Spinal cord (tissue), 10 donors: ENCODE measurements around the gene HMGA1. TPM values are rescaled to one million over a fixed set of nuclear protein-coding genes. Genes with fewer than 3 reads are reported as not detected.
A peak's percentile ranks its signal among the peaks of the same experiment; 100 is the strongest.

Experiments used
- DNase-seq, 6 donors: peaks; one replicate each; pipeline versions ENCODE4 v3.0.0 to v3.0.0-alpha.2; 2013 to 2015; ENCODE audit warnings: low spot score in 6 of 6, low read depth in 4 of 6
- H3K27ac ChIP-seq: one replicate; pipeline ENCODE4 v1.5.1; 2013; ENCODE audit warnings: low read depth, low read length, control low read depth
- H3K27me3 ChIP-seq: one replicate; pipeline ENCODE4 v1.6.1; 2013; ENCODE audit warnings: low read length; ENCODE audit not compliant: control insufficient read depth, insufficient read depth
- H3K36me3 ChIP-seq: one replicate; pipeline ENCODE4 v1.6.1; 2013; ENCODE audit warnings: low read length; ENCODE audit not compliant: control insufficient read depth, insufficient read depth
- H3K4me1 ChIP-seq: one replicate; pipeline ENCODE4 v1.6.1; 2013; ENCODE audit warnings: low read length; ENCODE audit not compliant: control insufficient read depth, insufficient read depth
- H3K4me3 ChIP-seq: one replicate; pipeline ENCODE4 v1.5.1; 2013; ENCODE audit warnings: low read depth, low read length, control low read depth
- H3K9me3 ChIP-seq: one replicate; pipeline ENCODE4 v1.6.1; 2013; ENCODE audit warnings: low read length; ENCODE audit not compliant: control insufficient read depth, insufficient read depth
- WGBS: methylation state at CpG from one replicate; pipeline ENCODE4 v1.1.5; 2013; ENCODE audit warnings: missing lambda C conversion rate; ENCODE audit not compliant: insufficient coverage; 5-methylcytosine and 5-hydroxymethylcytosine counted together
- polyA plus RNA-seq, 2 donors: library from polyadenylated mRNA; unstranded; fragments of 120-200 nt; gene quantifications; one replicate each; pipeline ENCODE4 v1.2.1, GENCODE V29; 2013; ENCODE audit not compliant: insufficient read length in 2 of 2
- small RNA-seq: library from RNA; depleted of rRNA; stranded (forward); fragments of <200 nt; gene quantifications from one replicate; pipeline ENCODE3, GENCODE V24; 2014; ENCODE audit warnings: low replicate concordance
- total RNA-seq, 2 donors: library from RNA; depleted of rRNA in 1 of 2; stranded (reverse); fragments of 120-200 nt in 1 of 2; fragments of >200 nt in 1 of 2; gene quantifications; one replicate each; pipeline versions ENCODE4 v1.2.3 to v1.2.4, GENCODE V29; 2013 to 2014
- donor health status: healthy.

Gene HMGA1
- total and polyA plus RNA-seq, 4 donors: 14.5 to 152 (median 92.6) TPM

GRCh38 chr6:34284563-34285447 lies 48.1 kb downstream of the HMGA1 start:
- no CpG with 5 or more reads among the region's 4 CpGs for WGBS
- peak overlapping the region; percentile 72 for H3K27ac ChIP-seq
- no peaks in the 10 kb centered on the region for H3K27me3 ChIP-seq
- DNase-seq: peak in 1 of 6 donors; percentile 67
- peaks cover 10% of the 10 kb centered on the region for H3K36me3 ChIP-seq
- H3K9me3 ChIP-seq: no peaks in the 10 kb centered on the region
- no peak overlapping the region for H3K4me3 ChIP-seq
- H3K4me1 ChIP-seq: peaks cover 11% of the 10 kb centered on the region

GRCh38 chr6:34285448-34286164 lies 48.9 kb downstream of the HMGA1 start:
- 35% methylated on average over 3 of the region's 4 CpGs for WGBS
- Histone ChIP-seq H3K9me3 (no peaks in the 10 kb centered on the region), H3K36me3 (peaks cover 6% of the 10 kb centered on the region), H3K27ac (peak overlapping the region; percentile 72), H3K27me3 (no peaks in the 10 kb centered on the region), H3K4me1 (peaks cover 11% of the 10 kb centered on the region), H3K4me3 (no peak overlapping the region)
- peak in 2 of 6 donors; percentile 24 to 46 for DNase-seq

GRCh38 chr6:34288581-34288980 lies 51.9 kb downstream of the HMGA1 start:
- H3K27ac ChIP-seq: peak overlapping the region; percentile 35
- peaks cover 17% of the 10 kb centered on the region for H3K36me3 ChIP-seq
- DNase-seq: no peak
- H3K4me1 ChIP-seq: peaks cover 11% of the 10 kb centered on the region
- no peaks in the 10 kb centered on the region for H3K9me3 ChIP-seq
- no peak overlapping the region for H3K4me3 ChIP-seq
- WGBS: no CpG with 5 or more reads among the region's 5 CpGs
- no peaks in the 10 kb centered on the region for H3K27me3 ChIP-seq

GRCh38 chr6:34289137-34289536 lies 52.5 kb downstream of the HMGA1 start:
- peaks cover 11% of the 10 kb centered on the region for H3K4me1 ChIP-seq
- H3K27me3 ChIP-seq: no peaks in the 10 kb centered on the region
- H3K27ac ChIP-seq: peak overlapping the region; percentile 19
- H3K9me3 ChIP-seq: no peaks in the 10 kb centered on the region
- no peak for DNase-seq
- 77% methylated on average over 6 of the region's 11 CpGs for WGBS
- no peak overlapping the region for H3K4me3 ChIP-seq
- H3K36me3 ChIP-seq: peaks cover 22% of the 10 kb centered on the region

GRCh38 chr6:34292954-34293353 lies 56.3 kb downstream of the HMGA1 start:
- WGBS: no CpG with 5 or more reads among the region's 3 CpGs
- H3K9me3 ChIP-seq: no peaks in the 10 kb centered on the region
- peaks cover 26% of the 10 kb centered on the region for H3K36me3 ChIP-seq

GRCh38 chr6:34295721-34296120 lies 59.0 kb downstream of the HMGA1 start:
- no peak overlapping the region for H3K27ac ChIP-seq
- H3K4me1 ChIP-seq: no peaks in the 10 kb centered on the region
- peaks cover 23% of the 10 kb centered on the region for H3K36me3 ChIP-seq
- no peaks in the 10 kb centered on the region for H3K9me3 ChIP-seq
- WGBS: 82% methylated on average over 3 of the region's 3 CpGs
- DNase-seq: no peak
- no peaks in the 10 kb centered on the region for H3K27me3 ChIP-seq
- no peak overlapping the region for H3K4me3 ChIP-seq

More at GRCh38 chr6:34292954-34293353, 56.3 kb downstream of the HMGA1 start:
- Histone ChIP-seq H3K27me3 (no peaks in the 10 kb centered on the region), H3K4me1 (peaks cover 4% of the 10 kb centered on the region), H3K4me3 (no peak overlapping the region), H3K27ac (no peak overlapping the region)
- DNase-seq: no peak

Small RNA genes within 50 kb of the gene (small RNA-seq; reads per million reads assigned to genes)
- not detected for gene MIR6835

Other genes with a start within 250 kb of the HMGA1 start
- 10 to 100 TPM in 1 of 2 donors, 1 to 10 TPM in 1; 2.8 to 13.5 TPM for gene GRM4, start 90.8 kb upstream of the HMGA1 start, total RNA-seq
- 10 to 100 TPM; 16.9 to 22.1 TPM for gene GRM4, start 90.8 kb upstream of the HMGA1 start, polyA plus RNA-seq
- 10 to 100 TPM; 14.9 to 42.6 TPM for gene SMIM29, start 12.1 kb downstream of the HMGA1 start, total RNA-seq
- gene SMIM29, start 12.1 kb downstream of the HMGA1 start, polyA plus RNA-seq: 10 to 100 TPM; 66.0 to 68.0 TPM
- 100 to 1,000 TPM in 1 of 2 donors, 10 to 100 TPM in 1; 74.1 to 106 TPM for gene NUDT3, start 155.8 kb downstream of the HMGA1 start, total RNA-seq
- gene NUDT3, start 155.8 kb downstream of the HMGA1 start, polyA plus RNA-seq: 10 to 100 TPM; 43.8 to 45.6 TPM
- 1,000 to 10,000 TPM in 1 of 2 donors, 100 to 1,000 TPM in 1; 818 to 2,031 TPM for gene RPS10, start 189.2 kb downstream of the HMGA1 start, total RNA-seq
- 100 to 1,000 TPM; 803 to 871 TPM for gene RPS10, start 189.2 kb downstream of the HMGA1 start, polyA plus RNA-seq
- 10 to 100 TPM in 1 of 2 donors, 1 to 10 TPM in 1; 5.8 to 16.6 TPM for gene PACSIN1, start 229.2 kb downstream of the HMGA1 start, total RNA-seq
- 10 to 100 TPM; 34.7 to 34.8 TPM for gene PACSIN1, start 229.2 kb downstream of the HMGA1 start, polyA plus RNA-seq